Tongue (tissue), 2 donors: Measurements from ENCODE around the gene CCR5. TPM values are rescaled to one million over a fixed set of nuclear protein-coding genes. Genes with fewer than 3 reads are reported as not detected.

ENCODE experiments used
- DNase-seq: peaks from one replicate; pipeline ENCODE4 v3.0.0-alpha.2; 2015
- total RNA-seq: library from RNA; depleted of rRNA; stranded (reverse); fragments of >200 nt; gene quantifications from one replicate; pipeline ENCODE4 v1.2.3, GENCODE V29; 2014

CCR5 gene
- total RNA-seq, 1 donor from 2014 or later: 0.41 TPM

GRCh38 chr3:46408853-46409252 lies 38.1 kb downstream of the CCR5 start:
- no peak for DNase-seq

- no peak for DNase-seq
Observed at GRCh38 chr3:46409739-46410489, 39.2 kb downstream of the CCR5 start.

GRCh38 chr3:46410669-46411068 lies 39.9 kb downstream of the CCR5 start:
- no peak for DNase-seq

GRCh38 chr3:46411271-46411670 lies 40.5 kb downstream of the CCR5 start:
- no peak for DNase-seq

- DNase-seq: no peak
Observed at GRCh38 chr3:46412786-46413298, 42.1 kb downstream of the CCR5 start.

GRCh38 chr3:46413951-46414350 lies 43.2 kb downstream of the CCR5 start:
- DNase-seq: no peak

- no peak for DNase-seq
Observed at GRCh38 chr3:46414739-46415138, 44.0 kb downstream of the CCR5 start.

GRCh38 chr3:46416125-46416810 lies 45.5 kb downstream of the CCR5 start:
- no peak for DNase-seq

- DNase-seq: no peak
Observed at GRCh38 chr3:46416811-46417510, 46.2 kb downstream of the CCR5 start.

- DNase-seq: no peak
Observed at GRCh38 chr3:46417841-46418611, 47.3 kb downstream of the CCR5 start.

- DNase-seq: no peak
Observed at GRCh38 chr3:46419816-46420215, 49.1 kb downstream of the CCR5 start.

GRCh38 chr3:46420931-46421330 lies 50.2 kb downstream of the CCR5 start:
- no peak for DNase-seq

GRCh38 chr3:46422617-46423016 lies 51.9 kb downstream of the CCR5 start:
- no peak for DNase-seq

- no peak for DNase-seq
Observed at GRCh38 chr3:46423588-46423987, 52.8 kb downstream of the CCR5 start.

Other genes starting within 250 kb of the CCR5 start
- gene CCR1, start 162.6 kb upstream of the CCR5 start, total RNA-seq: 1.2 TPM
- gene CCR3, start 128.5 kb upstream of the CCR5 start, total RNA-seq: 0.51 TPM
- 1.2 TPM for gene CCR2, start 16.8 kb upstream of the CCR5 start, total RNA-seq
- 3.7 TPM for gene CCRL2, start 36.3 kb downstream of the CCR5 start, total RNA-seq
- 13.0 TPM for gene LTF, start 94.0 kb downstream of the CCR5 start, total RNA-seq
- not detected for gene RTP3, start 127.0 kb downstream of the CCR5 start, total RNA-seq
- 13.0 TPM for gene LRRC2, start 195.4 kb downstream of the CCR5 start, total RNA-seq
- 0.10 TPM for gene FAM240A, start 241.6 kb downstream of the CCR5 start, total RNA-seq